GM12872 (cell line): ENCODE measurements around the gene YBX2.

Source experiments
- CTCF ChIP-seq: IDR thresholded peaks from 3 replicates; pipeline ENCODE4 v1.5.1; 2011; ENCODE audit warnings: low read depth, mild to moderate bottlenecking, low read length, moderate library complexity; ENCODE audit not compliant: insufficient read depth

YBX2 gene

GRCh38 chr17:7296189-7296861 lies 1.9 kb upstream of the YBX2 start:
- TF ChIP-seq CTCF, result peak; percentile 82

DNA sequence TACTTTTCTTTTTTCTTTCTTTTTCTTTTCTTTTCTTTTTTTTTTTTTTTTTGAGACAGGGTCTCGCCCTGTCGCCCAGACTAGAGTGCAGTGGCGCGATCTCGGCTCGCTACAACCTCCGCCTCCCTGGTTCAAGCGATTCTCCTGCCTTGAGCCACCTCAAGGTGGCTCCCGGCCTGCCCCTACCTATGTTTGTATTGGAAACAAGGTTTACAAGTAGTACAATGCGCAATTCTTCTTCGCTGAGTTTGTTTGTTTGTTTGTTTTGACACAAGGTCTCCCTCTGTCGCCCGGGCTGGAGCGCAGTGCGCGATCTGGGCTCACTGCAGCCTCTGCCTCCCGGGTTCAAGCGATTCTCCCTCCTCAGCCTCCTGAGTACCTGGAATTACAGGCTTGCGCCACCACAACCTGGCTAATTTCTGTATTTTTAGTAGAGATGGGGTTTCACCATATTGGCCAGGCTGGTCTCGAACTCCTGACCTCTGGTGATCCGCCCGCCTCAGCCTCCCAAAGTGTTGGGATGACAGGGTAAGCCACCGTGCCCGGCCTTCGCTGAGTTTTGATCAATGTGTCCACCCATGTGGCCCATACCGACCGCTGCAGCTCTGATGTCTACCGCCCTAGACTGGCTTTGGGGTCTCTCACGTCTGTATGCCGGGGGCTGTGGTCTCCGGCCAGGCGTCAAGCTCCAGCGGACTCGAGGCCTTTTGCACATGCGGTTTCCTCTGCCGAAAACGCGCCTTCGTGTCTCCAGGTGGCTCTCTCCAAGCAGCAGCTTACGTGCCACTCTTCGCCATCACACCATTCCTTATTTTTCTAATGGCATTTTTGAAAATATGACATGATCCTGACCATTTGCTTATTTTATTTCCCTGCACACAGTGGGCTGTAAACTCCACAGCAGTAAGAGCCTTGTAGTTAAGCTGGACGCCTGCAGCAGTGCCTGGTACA lies 1.1 kb upstream of the YBX2 start:
- TF ChIP-seq CTCF, result no peak

DNA sequence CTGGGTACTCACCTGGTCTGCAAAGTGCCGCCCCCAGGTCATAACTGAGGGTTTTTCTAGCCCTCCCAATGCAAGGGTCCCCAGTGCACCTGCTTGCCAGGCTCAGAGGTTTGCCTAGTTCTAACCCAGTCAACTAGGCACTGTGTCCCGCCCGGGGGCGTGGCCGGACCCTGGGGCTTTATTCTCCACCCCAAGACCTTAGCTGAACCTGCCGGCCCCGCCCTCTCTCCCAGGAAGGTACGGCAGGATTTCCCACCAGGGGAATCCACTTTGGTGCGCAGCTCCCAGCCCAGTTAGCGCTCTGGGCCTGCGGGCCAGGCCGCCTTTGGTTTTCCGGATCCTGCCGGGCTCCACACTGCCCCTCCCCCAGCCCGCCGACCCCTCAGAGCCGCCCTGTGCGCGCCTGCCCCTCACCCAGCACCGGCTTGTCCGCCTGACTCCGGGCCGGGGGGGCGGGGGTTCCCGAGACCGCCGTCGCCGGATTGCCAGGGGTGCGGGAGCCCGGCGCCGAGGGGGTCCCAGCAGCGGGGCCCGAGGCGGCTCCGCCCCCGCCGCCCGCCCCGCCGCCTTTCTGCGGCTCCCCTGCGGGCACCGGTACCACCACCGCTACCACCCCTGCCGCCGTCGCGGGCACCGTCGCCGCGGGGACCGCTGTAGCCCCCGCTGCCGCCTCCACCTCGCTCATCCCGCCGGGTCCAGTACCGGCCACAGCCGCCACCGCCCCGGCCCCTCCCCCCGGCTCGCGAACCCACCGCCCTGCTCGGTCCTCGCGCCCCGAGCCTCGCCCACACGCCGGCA lies 424 bp downstream of the YBX2 start:
- TF ChIP-seq CTCF, result no peak

DNA sequence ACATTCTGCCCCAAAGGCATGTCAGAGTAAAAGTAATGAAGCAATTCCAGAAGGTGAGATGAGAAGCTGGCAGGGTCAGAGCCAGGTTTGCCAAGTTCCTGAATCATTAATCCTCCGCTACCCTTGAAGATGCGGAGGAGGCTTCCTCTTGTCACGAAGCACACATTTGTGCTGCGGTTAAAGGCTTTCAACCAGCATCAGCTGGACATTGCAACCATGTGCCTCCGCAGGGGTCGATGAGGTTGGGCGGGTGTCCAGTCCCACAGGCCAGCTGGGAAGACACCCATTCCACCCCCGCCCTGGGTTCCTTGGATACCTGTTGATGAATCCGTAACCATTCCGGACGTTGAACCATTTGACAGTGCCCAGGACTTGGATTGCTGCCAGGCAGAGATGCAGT lies 1.3 kb downstream of the YBX2 start:
- no peak for TF ChIP-seq CTCF

DNA sequence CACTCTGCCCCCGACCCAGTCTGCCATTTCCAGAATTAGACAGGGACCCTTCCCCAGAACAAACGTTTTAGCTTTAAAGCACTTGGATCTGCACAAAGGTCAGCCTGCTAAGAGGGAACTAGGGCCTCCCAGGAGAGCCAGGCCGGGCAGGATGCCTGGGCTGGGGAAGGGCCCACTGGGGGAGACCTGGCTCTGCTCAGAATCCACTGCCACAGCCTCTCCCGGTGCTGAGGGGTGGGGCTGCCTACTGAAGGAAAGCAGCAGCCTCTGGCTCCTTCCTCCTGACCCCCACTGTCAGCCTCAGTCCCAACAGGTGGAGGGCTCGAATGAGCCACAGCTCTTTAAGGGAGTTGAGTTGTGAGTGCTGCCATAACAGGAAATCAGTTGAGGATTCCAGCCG lies 1.7 kb downstream of the YBX2 start:
- no peak for TF ChIP-seq CTCF

DNA sequence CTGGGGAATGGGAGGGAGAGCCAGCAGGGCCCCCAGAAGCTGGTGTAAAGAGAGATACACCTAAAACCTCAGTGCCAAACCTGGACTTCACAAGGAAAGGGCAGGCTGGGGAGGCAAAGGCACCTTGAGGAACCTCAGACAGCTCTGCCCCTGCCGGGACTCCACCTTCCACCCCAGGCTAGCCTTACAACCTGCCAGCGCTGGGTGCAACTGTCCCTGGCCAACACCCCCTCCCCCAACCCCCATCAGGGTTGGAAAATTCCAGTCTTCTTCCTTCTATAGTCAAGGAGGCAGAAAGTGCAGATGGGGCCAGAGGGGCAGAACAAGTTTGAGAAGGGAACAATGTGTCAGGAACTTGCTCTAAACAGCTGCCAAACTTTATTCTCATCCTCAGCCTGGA lies 2.2 kb downstream of the YBX2 start:
- no peak for TF ChIP-seq CTCF

GRCh38 chr17:7290685-7291084 lies 3.8 kb downstream of the YBX2 start:
- no peak for TF ChIP-seq CTCF
